CD4-positive, alpha-beta T cell treated with Interferon alpha-2 for 1 hour (primary cell): Measurements from ENCODE around the gene EAF1.
"Not testable (repeated sequence)": the region's sequence is repeated elsewhere in the genome, so short reads cannot be mapped to it uniquely, and the experiment has no call there.

Experiments
- DNase-seq, 2 donors: peaks; one replicate each; pipeline ENCODE4 v3.0.0-alpha.2; 2020 to 2022

EAF1 gene

GRCh38 chr3:15409239-15409638 is 18.2 kb upstream of the EAF1 start:
- peak in 1 of 2 donors; percentile 18 for DNase-seq

GRCh38 chr3:15409774-15410173 is 17.6 kb upstream of the EAF1 start:
- DNase-seq: no peak

- DNase-seq: not testable (repeated sequence)
These were observed 16.4 kb upstream of the EAF1 start for GRCh38 chr3:15410966-15411365.

DNA sequence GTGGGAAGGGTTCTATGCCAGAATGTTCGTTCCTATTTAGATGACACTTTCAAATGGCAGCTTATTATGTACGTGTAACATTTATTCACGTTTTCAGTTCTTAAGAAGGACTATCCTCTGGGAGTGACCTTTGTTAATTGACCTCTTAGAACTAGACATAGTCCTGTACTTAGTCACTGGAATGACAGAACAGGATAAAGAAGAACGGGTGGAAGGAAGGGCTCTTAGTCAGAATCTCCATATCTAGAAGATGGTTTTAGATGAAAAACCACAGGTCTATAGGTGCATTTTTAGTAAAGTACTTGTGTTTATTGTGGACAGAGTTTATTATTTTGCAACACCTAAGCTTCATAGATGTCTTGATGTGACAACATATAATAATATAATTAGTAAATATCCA is 6.5 kb upstream of the EAF1 start:
- DNase-seq: no peak

DNA sequence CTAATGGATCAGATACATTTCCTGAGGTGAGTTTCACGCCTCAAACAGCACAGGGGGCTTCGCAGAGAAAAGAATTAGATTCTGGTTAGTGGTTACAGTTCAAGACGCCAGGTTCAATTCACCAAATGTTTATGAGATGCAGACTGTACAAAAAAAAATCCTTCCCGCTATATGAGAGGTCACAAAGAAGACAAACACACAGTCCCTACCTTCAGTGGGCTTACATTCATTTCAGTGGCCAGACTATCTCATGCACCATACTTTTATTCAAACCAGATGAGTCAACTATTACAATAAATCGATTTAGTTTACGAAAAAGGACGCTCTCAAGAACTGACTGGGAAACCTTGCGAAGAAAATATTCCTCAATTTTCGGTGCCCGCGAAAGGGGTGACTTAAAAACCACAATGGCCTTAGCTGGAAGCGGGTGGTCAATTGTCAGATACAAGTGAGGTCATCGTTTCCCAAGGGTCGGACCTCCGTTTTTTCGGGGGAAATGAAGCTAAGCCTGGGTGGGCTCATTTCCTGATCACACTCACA is 749 bp upstream of the EAF1 start:
- no peak for DNase-seq

DNA sequence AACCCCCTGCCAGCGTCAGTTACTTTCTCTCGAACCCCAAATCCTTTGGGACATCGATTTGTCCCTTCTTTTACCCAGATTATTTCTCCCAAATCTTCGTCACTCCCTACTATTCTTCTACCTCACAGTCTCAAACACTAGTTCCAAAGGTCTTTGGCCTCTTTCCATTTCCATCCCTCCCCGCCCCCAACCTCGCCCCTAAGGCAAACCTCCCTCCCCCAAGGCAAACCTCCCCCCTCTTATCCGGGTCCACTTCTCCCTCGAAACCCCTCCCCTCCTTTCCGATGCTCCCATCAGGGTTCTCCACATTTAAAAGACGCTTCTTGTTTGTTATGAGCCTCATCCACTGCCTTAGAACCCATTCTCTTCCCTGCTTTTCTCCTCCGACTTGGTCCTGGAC is 583 bp downstream of the EAF1 start:
- DNase-seq: no peak

GRCh38 chr3:15428539-15428938 is 1.1 kb downstream of the EAF1 start:
- peak; percentile 18 to 55 for DNase-seq

- no peak for DNase-seq
These were observed 1.7 kb downstream of the EAF1 start for GRCh38 chr3:15429080-15429479.

- no peak for DNase-seq
These were observed 3.2 kb downstream of the EAF1 start for GRCh38 chr3:15430624-15431023.

DNA sequence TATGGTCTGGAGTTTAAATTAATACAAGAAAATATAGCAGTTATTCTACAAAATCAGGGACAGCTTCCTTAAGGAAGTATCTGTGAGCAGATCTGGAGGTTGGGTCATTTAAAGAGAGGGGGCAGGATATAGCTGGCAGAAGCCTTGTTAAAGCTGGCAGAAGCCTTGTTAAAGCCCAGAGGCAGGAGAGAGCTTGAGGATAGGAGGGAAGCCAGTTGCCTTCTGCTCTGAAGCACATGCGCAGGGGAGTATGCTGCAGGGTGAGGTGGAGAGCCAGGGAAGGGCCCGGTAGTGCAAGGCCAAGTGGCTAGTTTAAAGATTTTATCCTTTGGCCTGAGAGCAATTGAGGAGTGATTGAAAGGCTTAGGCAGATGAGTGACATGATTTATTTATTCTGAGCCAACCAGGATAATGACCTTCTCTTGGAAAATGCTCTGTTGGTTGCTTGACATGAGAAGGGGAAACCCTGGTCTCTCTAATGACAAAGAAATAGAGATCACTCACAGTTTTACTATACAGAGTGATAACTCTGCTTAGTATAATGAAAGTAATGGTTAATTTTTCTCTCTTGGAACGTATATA is 3.9 kb downstream of the EAF1 start:
- no peak for DNase-seq

DNA sequence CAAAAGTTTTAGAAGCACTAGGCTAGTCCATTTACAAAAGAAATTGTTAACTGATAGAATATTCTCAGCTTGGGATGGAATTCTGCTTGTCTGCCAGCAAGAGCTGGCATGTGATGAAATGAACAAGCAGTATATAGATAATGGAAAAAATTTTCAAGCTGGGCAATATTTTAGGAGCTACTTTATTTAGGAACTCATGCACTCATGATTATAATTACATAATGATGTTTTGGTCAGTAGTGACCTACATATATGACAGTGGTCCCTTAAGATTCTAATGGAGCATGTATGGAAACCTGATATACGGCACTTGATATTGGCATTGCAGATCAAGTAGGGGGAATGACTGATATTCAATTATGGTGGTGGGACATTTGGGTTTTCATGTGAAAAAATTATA is 6.1 kb downstream of the EAF1 start:
- no peak for DNase-seq

DNA sequence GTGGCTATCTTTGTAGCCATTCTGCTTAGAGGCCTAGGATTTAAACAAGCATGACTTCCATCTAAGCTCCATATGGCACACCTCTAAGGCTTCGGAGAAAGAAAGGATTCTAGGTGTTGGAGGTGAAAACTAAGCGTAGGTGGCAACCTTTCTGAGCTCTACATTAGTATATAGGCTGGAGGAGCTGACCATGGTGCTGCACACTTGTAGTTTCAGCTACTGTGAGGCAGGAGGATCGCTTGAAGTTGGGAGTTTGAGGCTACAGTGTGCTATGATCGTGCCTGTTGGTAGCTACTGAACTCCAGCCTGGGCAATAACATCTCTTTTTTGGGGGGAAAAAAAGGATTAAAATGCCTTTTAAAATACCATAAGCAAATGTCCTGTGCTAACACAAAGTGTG is 7.4 kb downstream of the EAF1 start:
- DNase-seq: no peak

DNA sequence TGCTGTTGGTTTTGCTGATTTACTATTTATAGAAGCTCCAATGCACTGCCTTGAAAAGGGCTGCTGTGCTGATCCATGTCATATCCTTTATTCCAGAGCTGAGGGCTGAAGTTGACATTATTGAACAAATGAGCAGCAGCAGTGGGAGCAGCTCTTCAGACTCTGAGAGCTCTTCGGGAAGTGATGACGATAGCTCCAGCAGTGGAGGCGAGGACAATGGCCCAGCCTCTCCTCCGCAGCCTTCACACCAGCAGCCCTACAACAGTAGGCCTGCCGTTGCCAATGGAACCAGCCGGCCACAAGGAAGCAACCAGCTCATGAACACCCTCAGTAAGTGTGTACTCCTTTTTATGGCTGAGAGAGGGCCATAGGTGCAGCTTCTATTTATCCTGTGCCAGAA is 8.8 kb downstream of the EAF1 start:
- DNase-seq: no peak

DNA sequence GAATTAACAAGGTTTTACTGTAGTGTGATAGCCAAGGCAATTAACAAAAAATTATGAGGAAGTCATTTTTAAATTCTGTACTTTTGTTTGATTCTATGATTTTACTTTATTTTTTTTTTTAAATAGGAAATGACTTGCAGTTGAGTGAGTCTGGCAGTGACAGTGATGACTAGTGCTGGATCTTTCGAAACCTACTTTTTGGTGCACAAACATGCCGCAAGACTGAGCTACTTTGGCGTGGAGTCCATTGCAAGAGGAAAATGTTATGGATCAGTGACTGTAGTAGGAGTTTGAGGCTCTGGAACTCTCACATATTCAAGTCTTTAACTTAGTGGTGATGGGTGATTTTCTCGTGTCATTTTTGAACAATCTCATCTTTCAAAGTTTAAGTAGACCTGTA is 11.6 kb downstream of the EAF1 start:
- peak in 1 of 2 donors; percentile 30 for DNase-seq

GRCh38 chr3:15439476-15439875 is 12.1 kb downstream of the EAF1 start:
- DNase-seq: no peak

DNA sequence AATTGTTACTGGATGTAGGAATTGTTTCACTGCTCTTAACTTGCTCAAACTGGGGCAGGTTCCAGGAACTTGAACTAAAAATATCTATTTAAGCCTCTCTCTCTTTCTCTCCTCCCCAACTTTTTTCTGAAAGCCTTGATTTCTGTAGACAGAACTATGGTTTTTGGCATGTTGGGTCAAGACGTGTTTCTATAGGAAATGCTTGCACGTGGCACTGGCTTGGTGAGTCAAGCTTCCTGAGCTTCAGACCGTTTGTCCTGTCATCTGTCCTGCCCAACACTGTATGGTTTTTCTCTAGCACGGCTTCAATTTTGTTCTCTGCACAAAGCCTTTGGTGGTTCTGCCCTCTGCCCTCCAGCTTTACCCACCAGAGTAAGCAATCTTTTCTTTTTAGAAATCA is 13.5 kb downstream of the EAF1 start:
- DNase-seq: peak in 1 of 2 donors; percentile 42

DNA sequence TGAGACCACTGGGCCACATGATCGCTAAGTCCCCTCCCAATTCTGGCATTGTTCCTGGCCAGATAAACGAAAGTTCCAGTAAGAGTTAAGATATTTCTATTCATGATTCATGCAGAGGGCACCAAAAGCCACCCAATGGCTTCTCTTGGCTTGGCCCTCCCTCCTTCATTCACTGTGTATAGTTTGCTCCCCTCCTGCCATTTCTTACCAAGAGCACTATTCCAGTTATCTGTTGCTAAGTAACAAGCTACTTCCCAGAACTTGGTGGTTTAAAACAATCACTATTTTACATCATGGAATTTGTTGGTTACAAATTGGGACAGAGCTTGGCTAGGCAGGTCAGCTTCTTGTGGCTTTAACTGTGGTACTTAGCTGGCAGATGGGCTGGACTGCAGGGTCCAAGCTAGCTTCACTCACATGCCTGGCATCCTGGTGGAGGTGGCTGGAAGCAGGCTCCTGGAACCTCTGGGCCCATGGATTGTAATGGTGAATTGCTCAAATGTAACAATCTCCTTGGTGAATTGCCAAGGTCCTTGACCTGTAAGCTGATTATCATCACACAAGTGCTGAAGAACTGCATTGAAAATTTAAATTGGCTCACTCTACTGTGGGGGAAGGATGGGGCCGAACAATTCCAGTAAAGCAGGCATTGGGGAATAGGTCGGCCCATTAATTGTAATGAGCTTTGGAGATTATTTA is 16.6 kb downstream of the EAF1 start:
- DNase-seq: no peak

DNA sequence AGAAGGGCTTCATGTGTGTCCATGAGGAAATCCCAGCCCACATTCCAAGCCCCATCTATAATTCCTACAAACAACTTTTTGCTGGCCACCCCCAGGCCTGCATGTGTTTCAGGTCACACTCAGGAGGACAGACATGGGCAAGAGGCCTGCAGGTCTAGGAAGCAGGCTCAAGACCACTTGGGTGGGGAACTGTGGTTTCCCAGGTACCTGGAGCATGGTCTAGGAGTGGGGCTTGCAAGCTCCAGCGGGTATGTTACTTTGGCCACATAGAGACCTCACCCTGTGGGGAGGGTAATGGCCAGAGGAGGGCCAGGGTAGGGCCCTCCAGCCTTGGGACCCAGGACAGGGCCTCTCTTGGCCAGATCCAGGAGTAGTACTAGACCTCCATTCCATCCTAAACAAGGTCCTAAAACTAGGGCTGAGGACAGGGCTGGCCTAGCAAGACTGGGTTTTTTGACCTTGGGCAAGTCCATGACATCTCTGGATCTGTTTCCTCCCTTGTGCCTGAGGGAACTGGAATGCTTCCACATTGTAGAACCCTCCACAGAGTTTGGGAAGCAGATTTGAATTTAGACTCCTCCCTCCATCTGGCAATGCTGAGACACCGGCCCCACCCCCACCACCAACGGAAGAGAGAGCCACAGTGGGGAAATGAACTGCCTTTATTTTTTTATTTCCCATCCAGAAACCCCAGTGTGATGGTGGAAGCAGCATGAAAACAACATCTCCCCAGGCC is 22.3 kb downstream of the EAF1 start:
- no peak for DNase-seq

DNA sequence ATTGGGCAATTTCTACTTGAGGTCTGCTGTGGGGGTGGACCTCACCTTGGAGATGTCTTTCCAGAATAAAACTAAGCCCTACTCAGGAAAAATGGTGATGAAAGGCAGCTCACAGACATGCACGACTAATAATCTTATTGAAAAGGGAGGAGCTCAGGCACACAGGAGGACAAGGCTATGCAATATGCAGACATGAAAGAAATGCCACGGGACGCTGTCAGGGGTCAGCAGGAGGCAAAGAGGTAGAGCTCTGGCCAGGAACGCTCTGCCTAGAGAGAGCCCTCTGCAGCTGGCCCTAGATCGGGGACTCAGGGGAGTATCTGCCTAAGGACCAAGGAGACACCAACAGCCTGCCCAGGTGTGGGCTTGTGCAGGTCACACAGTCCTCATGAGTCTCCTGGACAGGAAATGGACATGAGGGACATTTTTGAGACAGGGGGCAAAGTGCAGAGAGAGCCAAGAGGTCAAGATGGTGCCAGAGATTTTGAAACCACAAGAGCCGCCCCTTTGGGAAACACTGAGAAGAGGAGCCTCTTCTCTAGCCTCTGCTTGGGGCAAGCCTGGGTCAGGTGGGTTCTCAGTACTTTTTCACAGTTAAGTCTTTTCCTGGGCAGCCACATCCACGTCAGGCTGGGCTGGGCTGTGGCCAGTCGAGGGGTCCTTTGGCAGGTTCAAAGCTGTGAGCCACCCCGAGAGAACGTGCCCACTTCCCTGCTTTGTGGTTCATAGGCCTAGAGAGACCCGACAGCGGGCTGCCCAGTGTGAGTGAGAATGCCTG is 23.2 kb downstream of the EAF1 start:
- DNase-seq: no peak

- no peak for DNase-seq
These were observed 24.1 kb downstream of the EAF1 start for GRCh38 chr3:15451216-15452113.

DNA sequence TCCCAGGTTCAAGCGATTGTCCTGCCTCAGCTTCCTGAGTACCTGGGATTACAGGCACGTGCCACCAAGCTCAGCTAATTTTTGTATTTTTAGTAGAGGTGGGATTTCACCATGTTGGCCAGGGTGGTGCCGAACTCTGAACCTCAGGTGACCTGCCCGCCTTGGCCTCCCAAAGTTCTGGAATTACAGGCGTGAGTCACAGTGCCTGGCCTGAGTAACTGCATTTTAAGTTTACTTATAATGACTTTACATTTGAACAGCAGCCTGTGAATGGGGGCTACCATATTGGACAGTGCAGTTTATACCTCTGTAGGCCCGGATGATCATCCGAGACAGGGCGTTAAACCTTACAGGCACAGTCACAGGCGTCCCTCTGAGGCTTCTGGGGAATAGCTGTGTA is 24.8 kb downstream of the EAF1 start:
- DNase-seq: no peak

DNA sequence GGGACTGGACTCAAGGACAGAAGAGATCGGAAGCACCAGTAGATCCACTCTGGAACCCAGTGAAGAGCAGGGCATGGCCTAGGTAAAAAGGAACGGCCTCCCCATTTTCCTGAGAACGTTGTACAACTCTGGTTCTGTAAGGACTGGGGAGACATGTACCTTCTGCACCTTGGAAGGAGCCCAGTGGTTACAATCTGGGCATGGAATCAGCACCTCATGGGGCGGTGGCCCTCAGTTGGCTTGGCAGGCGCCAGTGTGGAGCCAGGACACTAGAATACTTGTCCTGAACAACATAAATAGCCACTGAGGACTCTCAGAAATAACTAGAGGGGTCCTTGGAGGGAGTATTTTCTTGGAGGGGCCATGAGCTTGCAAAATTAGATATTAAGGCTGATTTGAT is 25.6 kb downstream of the EAF1 start:
- no peak for DNase-seq
